Lung microvascular endothelial cell (primary cell): ENCODE data around the gene ADAMTS13. TPM values are rescaled to one million over a fixed set of nuclear protein-coding genes. Genes with fewer than 3 reads are reported as not detected.

Source experiments
- DNase-seq, 2 donors: peaks; one replicate each; pipeline versions ENCODE4 v3.0.0 to v3.0.0-alpha.2; 2010; ENCODE audit warnings: low read depth in 2 of 2
- total RNA-seq: library from RNA; depleted of rRNA; stranded (reverse); fragments of >200 nt; gene quantifications from 2 replicates; pipeline ENCODE4 v1.2.1, GENCODE V29; 2014

ADAMTS13 gene
- total RNA-seq, 1 donor from 2014 or later: 0.60 TPM

DNA sequence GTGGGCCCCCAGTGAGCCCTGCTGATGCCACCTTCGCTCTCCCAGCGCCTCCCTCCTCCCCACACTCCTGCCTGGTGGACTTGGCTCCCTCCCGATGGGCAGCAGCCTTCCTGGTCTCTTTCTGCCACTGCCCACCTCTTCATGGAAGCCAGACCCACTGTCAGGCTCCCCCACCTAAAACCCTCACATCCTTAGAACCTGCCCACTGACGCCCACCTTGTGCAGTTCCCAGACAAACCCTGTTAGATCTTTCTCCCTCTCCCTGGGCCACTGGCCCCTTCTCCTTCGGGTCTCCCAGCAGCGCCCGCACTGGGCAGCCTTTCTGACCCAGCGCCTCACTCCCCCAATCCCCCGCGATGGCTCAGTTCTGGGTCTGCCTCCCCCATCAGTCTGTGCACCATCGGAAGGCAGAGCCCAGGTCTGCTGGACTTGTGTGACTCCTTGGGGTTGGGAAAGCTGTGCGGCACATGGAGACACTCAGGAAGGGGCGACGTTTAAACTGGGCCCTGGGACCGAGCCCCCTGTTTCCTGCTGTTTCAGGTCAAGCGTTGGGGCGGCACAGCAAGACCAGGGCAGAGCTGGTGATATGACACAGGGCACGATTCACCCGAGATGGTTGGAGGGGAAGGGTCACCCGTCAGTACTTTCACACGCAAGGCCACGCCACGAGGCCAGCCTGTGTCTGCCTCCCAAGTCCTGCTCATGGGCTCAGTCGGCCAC, 85.2 kb downstream of the ADAMTS13 start:
- no peak for DNase-seq

DNA sequence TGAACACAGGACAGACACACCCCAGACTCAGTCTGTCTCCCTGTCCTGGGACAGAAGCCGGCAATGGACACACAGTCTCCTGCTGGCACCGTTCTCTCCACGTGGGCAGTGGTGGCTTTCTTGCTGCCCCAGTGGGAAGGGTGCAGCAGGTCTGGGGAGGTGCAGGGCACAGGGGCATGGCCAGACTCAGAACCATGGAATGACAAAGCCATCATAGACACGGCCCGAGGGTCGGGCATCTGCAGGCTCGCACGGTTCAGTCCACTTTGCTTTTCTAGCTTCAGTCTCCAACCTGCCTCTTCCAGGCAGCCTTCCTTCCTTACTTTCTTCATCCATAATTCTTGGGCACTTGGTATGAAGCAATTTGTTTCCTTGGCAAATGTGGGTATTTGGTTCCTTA, 85.9 kb downstream of the ADAMTS13 start:
- no peak for DNase-seq

Other genes with a start within 250 kb of the ADAMTS13 start
- not detected in 2 replicates for gene OBP2B, start 213.1 kb upstream of the ADAMTS13 start, total RNA-seq
- gene ABO, start 147.2 kb upstream of the ADAMTS13 start, total RNA-seq: 0.22 and 0.79 TPM in 2 replicates
- gene SURF6, start 86.2 kb upstream of the ADAMTS13 start, total RNA-seq: 4.1 and 6.5 TPM in 2 replicates
- gene MED22, start 74.2 kb upstream of the ADAMTS13 start, total RNA-seq: 10.0 and 11.3 TPM in 2 replicates
- 1,751 and 1,825 TPM in 2 replicates for gene RPL7A, start 74.1 kb upstream of the ADAMTS13 start, total RNA-seq
- gene SURF1, start 65.9 kb upstream of the ADAMTS13 start, total RNA-seq: 18.7 and 22.2 TPM in 2 replicates
- gene SURF2, start 65.8 kb upstream of the ADAMTS13 start, total RNA-seq: 8.9 and 10.5 TPM in 2 replicates
- gene SURF4, start 46.3 kb upstream of the ADAMTS13 start, total RNA-seq: 249 and 303 TPM in 2 replicates
- gene STKLD1, start 46.0 kb upstream of the ADAMTS13 start, total RNA-seq: 0.44 and 0.60 TPM in 2 replicates
- 11.6 and 14.9 TPM in 2 replicates for gene REXO4, start 4.4 kb upstream of the ADAMTS13 start, total RNA-seq
- gene CACFD1, start 37.6 kb downstream of the ADAMTS13 start, total RNA-seq: 9.2 and 15.9 TPM in 2 replicates
- gene SLC2A6, start 56.7 kb downstream of the ADAMTS13 start, total RNA-seq: 12.1 and 21.6 TPM in 2 replicates
- not detected in 2 replicates for gene MYMK, start 102.6 kb downstream of the ADAMTS13 start, total RNA-seq
- gene ADAMTSL2, start 112.3 kb downstream of the ADAMTS13 start, total RNA-seq: under 0.01 TPM in 2 replicates
- not detected in 2 replicates for gene FAM163B, start 187.0 kb downstream of the ADAMTS13 start, total RNA-seq
- gene DBH, start 214.0 kb downstream of the ADAMTS13 start, total RNA-seq: not detected in 2 replicates